MM.1S (cell line): ENCODE data around the gene NT5C1A.

Experiments
- CTCF ChIP-seq: fragments of 300-600 bp; sonication (generic); IDR thresholded peaks from 2 replicates; pipeline ENCODE4 v1.5.1; 2016; ENCODE audit warnings: antibody characterized with exemption, low read length, mixed read lengths
- EZH2 ChIP-seq: fragments of 300-600 bp; sonication (generic); optimal IDR thresholded peaks from 2 replicates; pipeline ENCODE3; 2017; ENCODE audit warnings: low read depth, mild to moderate bottlenecking, antibody characterized with exemption, low read length, mixed read lengths
- EZH2phosphoT487 ChIP-seq: fragments of 300-600 bp; sonication (generic); IDR thresholded peaks from 2 replicates; pipeline ENCODE4 v1.6.1; 2018; ENCODE audit warnings: antibody characterized with exemption, low read length

- no peak for TF ChIP-seq CTCF
- TF ChIP-seq EZH2 = no peak
- TF ChIP-seq EZH2phosphoT487 = no peak
These were observed 23.1 kb upstream of the NT5C1A start for GRCh38 chr1:39695016-39695415.
